ENCODE measurements around the gene DDX27. TPM values are rescaled to one million over a fixed set of nuclear protein-coding genes. Genes with fewer than 3 reads are reported as not detected.
"Not testable (repeated sequence)": the region's sequence is repeated elsewhere in the genome, so short reads cannot be mapped to it uniquely, and the experiment has no call there.

The DDX27 gene, protein sequence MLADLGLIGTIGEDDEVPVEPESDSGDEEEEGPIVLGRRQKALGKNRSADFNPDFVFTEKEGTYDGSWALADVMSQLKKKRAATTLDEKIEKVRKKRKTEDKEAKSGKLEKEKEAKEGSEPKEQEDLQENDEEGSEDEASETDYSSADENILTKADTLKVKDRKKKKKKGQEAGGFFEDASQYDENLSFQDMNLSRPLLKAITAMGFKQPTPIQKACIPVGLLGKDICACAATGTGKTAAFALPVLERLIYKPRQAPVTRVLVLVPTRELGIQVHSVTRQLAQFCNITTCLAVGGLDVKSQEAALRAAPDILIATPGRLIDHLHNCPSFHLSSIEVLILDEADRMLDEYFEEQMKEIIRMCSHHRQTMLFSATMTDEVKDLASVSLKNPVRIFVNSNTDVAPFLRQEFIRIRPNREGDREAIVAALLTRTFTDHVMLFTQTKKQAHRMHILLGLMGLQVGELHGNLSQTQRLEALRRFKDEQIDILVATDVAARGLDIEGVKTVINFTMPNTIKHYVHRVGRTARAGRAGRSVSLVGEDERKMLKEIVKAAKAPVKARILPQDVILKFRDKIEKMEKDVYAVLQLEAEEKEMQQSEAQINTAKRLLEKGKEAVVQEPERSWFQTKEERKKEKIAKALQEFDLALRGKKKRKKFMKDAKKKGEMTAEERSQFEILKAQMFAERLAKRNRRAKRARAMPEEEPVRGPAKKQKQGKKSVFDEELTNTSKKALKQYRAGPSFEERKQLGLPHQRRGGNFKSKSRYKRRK
- 103 and 114 TPM in 2 replicates for total RNA-seq (2014; rRNA removed; shearing (Covaris generic))

DNA sequence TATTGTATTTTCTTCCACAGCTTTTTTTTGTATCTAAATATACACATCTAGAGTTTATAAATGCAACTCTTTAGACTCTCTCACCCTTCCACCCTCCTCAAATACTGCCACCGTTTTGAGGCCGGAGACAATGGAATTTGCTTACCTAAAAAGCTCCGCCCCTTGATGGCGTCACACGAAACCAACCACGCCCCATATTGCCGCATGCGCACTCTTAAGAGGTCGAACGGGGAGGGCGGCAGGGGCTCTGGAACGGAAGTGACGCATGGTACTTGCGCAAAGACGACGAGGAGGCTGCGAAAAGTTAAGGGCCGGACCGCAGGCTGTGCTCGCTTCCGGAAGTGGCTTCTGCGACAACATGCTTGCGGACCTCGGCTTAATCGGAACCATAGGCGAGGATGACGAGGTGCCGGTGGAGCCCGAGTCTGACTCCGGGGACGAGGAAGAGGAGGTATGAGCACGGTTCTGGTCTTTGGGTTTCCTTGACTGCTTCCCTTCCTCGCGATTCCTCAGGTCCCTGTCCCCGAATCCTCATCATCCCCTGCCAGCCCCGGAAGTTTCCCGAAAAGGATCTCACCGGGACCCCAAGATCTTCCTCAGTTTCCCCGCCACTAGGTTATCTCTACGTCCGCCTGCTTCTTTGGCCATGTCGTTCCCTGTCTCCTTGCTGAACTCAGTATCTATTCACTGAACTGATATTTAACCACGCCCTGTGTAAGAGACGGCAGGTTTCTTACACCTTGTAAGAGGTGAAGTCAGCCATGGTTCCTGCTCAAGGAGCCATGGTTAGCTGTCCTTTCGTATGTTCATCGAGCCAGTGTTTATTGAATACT, at the start of gene DDX27:
DDX27 (plus strand) TSS at position 326 of the 833 bp plus-strand sequence; CDS start at position 359, 33 bp downstream.
- peak within 1 kb of the TSS; percentile 76 for H3K4me3 ChIP-seq
- H3K27ac ChIP-seq, result peak within 1 kb of the TSS; percentile 58
- H3K36me3 ChIP-seq, result peaks cover 35% of the 10 kb centered on the region
- peaks cover 9% of the 10 kb centered on the region; the same call in 1 of the 2 replicates for H3K4me1 ChIP-seq
- no peaks in the 10 kb centered on the region for H3K9me3 ChIP-seq (replicated peaks)
- no peaks in the 10 kb centered on the region for H3K27me3 ChIP-seq
- peak; percentile 100 for DNase-seq

DNA sequence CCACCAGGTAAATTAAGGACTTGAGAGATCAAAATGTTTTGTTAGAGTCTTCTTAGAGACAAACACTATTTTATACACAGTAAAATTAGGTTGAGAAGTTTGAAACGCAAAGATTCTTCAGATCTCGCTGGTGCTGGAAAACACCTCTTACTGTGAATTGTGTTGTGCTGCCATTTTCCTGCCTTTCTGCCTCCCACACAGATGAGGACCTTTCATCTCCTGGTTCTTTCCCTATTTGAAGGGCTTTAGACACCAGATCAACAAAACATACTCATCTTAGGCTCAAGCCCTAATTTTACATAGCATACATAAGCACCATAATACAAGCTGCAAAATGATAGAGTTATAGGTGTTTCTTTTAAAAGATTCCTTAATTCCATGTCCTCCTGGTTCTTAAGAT, 49.7 kb upstream of the DDX27 start:
- no peaks in the 10 kb centered on the region for H3K9me3 ChIP-seq (replicated peaks)
- H3K4me3 ChIP-seq, result no peak overlapping the region
- H3K27ac ChIP-seq, result no peak overlapping the region
- H3K36me3 ChIP-seq, result peaks cover 54% of the 10 kb centered on the region
- no peak for DNase-seq
- no peaks in the 10 kb centered on the region for H3K27me3 ChIP-seq
- H3K4me1 ChIP-seq, result no peaks in the 10 kb centered on the region

DNA sequence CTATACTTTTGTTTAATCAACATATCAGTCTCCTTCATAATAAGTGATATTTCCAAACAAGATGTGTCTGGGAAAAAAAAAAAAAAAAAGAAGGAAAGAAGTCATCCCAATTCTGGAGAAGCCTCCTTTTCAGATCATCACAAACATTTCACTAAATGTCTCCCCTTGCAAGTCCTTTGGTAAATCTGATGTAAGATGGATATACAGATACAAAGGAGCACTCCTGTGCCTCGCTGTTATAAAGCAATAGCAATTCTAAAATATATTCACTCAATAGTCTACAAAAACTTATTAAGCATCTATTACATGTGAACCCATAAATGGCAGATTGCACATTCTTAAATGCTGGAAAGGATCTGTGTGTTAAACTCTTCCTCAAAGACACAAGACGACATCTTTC, 48.5 kb upstream of the DDX27 start:
- Histone ChIP-seq H3K36me3 (peaks cover 42% of the 10 kb centered on the region), H3K4me1 (no peaks in the 10 kb centered on the region), H3K4me3 (no peak overlapping the region), H3K9me3 (replicated peaks) (no peaks in the 10 kb centered on the region), H3K27ac (no peak overlapping the region), H3K27me3 (no peaks in the 10 kb centered on the region)
- no peak for DNase-seq

DNA sequence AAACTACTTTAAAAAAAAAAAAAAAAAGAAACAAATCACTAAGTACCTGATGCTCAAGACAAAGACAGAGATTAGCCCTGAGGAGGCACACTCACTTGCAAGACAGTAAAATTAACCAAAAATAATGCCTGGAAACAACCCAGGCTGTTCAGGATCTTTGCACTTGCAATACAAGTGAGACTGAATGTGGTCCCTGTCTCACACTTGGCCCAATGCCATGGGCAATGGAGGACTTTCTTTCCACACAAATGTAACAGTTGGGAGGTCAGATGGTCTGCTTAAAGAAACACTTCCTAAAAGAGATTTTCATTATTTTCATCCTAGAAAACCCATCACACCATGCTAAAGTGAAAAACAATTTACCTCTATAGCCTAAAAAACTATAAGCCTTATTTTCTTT, 47.3 kb upstream of the DDX27 start:
- Histone ChIP-seq H3K36me3 (peaks cover 38% of the 10 kb centered on the region), H3K4me1 (no peaks in the 10 kb centered on the region), H3K27ac (no peak overlapping the region), H3K4me3 (no peak overlapping the region), H3K27me3 (no peaks in the 10 kb centered on the region), H3K9me3 (replicated peaks) (no peaks in the 10 kb centered on the region)
- peak in 1 of 2 experiments; percentile 52 for DNase-seq

DNA sequence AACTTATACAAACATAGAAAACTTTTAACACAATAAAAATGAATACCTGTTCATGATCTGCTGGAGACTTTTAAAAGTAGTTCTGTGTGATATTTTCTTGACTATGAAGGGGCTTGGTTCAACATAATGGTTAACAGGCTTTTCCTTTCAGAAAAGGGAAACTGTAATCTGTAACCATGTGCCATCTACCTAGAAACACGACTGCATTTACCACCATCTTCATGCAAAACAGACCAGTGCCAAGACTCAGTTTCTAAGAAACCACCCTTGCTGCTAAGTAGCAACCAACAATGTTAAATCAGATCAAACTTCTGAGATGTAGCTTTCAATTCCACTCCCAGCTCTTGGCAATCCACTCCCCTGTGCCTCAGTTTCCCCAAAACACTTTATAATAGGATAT, 46.8 kb upstream of the DDX27 start:
- Histone ChIP-seq H3K4me3 (no peak overlapping the region), H3K4me1 (no peaks in the 10 kb centered on the region), H3K9me3 (replicated peaks) (no peaks in the 10 kb centered on the region), H3K27me3 (no peaks in the 10 kb centered on the region), H3K27ac (no peak overlapping the region), H3K36me3 (peaks cover 38% of the 10 kb centered on the region)
- no peak for DNase-seq

DNA sequence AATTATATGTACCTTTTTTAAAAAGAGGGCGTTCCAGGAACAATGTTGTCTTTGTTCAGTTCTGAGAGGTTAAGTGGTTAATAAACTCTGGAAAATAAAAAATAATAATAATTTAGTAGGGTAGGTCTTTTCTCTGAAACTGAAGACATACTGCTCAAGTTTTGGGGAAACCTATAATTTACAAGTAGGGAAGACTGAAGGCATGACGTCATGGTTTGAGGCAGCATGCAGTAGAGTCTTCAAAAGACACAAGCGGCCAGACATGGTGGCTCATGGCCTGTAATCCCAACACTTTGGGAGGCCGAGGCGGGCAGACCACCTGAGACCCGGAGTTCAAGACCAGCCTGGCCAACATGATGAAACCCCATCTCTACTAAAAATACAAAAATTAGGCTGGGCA, 45.0 kb upstream of the DDX27 start:
- no peak for DNase-seq
- no peaks in the 10 kb centered on the region for H3K4me1 ChIP-seq
- H3K4me3 ChIP-seq, result no peak overlapping the region
- H3K27ac ChIP-seq, result no peak overlapping the region
- no peaks in the 10 kb centered on the region for H3K9me3 ChIP-seq (replicated peaks)
- H3K36me3 ChIP-seq, result peaks cover 47% of the 10 kb centered on the region
- H3K27me3 ChIP-seq, result no peaks in the 10 kb centered on the region

DNA sequence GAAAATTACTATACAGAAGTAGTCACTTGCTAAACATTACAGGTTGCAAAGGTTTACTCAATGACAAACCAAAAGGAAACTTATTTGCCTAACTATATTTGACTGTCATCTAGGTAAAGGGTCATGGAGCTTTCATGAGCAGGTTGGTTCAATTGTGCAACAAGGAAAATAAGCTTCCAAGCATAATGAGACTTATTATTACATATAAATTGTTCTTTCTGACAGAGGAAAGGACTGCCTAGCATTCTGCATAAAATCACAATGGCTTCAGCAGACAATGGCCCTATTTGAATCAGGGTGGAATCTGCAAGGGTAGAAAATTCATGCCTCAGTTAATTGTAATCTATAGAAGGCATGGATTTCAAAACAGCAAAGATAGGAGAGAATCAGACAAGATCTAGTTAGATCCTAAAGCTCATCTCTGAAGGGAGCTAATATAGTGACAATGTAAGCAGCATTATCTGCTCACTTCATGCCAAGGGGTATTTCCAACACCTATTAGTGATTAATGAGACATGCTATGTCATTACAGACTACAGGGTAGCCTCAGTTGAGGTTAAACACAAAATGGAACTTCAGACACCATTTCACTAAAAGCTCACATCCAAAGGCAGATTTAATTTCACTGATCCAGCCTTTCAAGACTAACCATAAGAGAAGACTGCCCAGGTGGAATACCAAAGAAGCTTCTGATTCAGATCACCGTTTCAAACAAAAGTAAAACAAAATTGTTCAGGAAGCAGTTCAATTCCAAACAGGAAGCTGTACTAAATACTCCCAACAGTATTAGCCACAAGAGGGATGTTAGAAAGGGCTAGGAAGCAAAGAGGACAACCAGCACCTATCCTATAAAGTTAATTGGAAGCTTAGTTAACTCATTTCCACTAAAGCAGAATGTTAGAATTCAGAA, 39.6 kb upstream of the DDX27 start:
- Histone ChIP-seq H3K4me1 (no peaks in the 10 kb centered on the region), H3K4me3 (no peak overlapping the region), H3K27ac (no peak overlapping the region), H3K36me3 (peaks cover 20% of the 10 kb centered on the region), H3K27me3 (no peaks in the 10 kb centered on the region), H3K9me3 (replicated peaks) (no peaks in the 10 kb centered on the region)
- DNase-seq, result no peak

DNA sequence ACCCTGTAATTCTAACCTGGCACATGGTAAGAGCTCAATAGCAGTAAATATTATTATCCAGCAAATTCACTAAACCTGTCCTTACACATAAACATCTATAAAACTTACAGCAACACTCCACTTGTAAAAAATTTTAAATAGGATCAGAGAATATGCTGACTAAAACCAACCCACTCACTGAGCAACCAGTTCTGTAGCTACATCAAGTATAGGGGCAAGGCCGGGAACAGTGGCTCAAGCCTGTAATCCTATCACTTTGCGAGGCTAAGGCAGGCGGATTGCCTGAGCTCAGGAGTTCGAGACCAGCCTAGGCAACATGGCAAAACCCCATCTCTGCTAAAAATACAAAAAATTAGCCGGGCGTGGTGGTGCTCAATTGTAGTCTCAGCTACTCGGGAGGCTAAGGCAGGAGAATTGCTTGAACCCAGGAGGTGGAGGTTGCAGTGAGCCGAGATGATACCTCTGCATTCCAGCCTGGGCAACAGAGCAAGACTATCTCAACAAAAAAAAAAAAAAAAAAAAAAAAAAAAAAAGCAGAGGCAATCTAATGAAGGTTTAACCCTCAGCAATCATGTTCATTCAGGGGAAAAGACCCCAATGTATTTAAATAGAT, 37.8 kb upstream of the DDX27 start:
- Histone ChIP-seq H3K4me1 (peaks cover 2% of the 10 kb centered on the region; the same call in 1 of the 2 replicates), H3K27me3 (no peaks in the 10 kb centered on the region), H3K4me3 (no peak overlapping the region), H3K9me3 (replicated peaks) (no peaks in the 10 kb centered on the region), H3K27ac (no peak overlapping the region), H3K36me3 (peaks cover 15% of the 10 kb centered on the region)
- no peak for DNase-seq

DNA sequence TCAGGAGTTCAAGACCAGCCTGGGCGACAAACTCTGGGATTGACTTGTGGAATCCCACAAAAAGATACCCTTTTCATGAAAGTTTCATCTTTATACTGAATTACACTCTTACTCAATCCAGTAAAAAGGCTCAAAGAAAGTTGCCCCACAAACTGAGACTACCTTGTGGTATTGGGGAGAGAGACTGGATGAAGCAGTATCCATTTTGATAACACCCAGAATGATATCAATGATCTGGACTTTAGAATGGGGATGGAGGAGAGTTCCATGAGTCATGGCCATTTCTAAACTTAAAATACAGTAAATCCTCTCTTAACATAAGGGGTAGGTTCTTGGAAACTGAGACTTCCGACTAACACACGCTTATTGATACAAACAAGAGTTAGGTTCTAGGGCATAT, 35.8 kb upstream of the DDX27 start:
- H3K4me1 ChIP-seq, result peaks cover 5% of the 10 kb centered on the region; the same call in 1 of the 2 replicates
- no peak overlapping the region for H3K4me3 ChIP-seq
- no peak for DNase-seq
- no peaks in the 10 kb centered on the region for H3K9me3 ChIP-seq (replicated peaks)
- peaks cover 2% of the 10 kb centered on the region for H3K36me3 ChIP-seq
- no peak overlapping the region for H3K27ac ChIP-seq
- no peaks in the 10 kb centered on the region for H3K27me3 ChIP-seq

DNA sequence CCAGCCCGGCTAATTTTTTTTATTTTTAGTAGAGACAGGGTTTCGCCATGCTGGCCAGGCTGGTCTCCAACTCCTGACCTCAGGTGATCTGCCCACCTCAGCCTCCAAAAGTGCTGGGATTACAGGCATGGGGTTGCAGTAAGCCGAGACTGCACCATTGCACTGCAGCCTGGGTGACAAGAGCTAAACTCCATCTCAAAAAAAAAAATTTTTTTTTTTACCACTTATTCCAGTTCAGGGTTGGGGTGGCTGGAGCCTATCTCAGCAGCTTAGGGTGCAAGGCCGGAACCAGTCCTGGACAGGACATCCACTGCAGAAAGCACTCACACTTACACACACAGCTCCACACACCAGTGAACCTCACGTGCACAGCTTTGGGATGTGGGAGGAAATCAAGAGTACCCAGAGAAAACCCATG, 35.1 kb upstream of the DDX27 start:
- not testable (repeated sequence) for H3K27me3 ChIP-seq, DNase-seq

DNA sequence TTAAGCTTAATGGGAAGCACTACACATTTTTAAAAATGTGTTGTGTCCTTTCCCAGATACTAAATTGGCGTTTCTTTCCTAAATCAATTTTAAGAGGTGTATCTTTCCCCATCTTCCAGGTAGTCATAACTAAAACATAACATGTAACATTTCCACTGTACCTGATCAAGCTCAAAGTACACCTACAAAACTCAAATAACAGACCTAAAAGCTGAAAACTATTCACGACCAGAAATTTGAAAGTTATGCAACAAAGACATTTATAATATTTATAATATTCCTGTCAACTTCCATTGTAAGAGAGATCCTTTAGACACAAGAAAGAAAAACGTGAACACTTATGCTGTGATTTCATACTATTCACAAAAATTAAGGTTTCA, 34.5 kb upstream of the DDX27 start:
- no peak for DNase-seq
- no peak overlapping the region for H3K4me3 ChIP-seq
- H3K4me1 ChIP-seq, result peaks cover 5% of the 10 kb centered on the region; the same call in 1 of the 2 replicates
- no peaks in the 10 kb centered on the region for H3K27me3 ChIP-seq
- no peaks in the 10 kb centered on the region for H3K9me3 ChIP-seq (replicated peaks)
- no peak overlapping the region for H3K27ac ChIP-seq
- no peaks in the 10 kb centered on the region; the same call in 1 of the 2 replicates for H3K36me3 ChIP-seq

More for the DNA sequence above, 35.1 kb upstream of the DDX27 start:
- H3K9me3 ChIP-seq (replicated peaks); H3K4me3 ChIP-seq; H3K36me3 ChIP-seq; H3K27ac ChIP-seq; H3K4me1 ChIP-seq: not testable (repeated sequence)

DNA sequence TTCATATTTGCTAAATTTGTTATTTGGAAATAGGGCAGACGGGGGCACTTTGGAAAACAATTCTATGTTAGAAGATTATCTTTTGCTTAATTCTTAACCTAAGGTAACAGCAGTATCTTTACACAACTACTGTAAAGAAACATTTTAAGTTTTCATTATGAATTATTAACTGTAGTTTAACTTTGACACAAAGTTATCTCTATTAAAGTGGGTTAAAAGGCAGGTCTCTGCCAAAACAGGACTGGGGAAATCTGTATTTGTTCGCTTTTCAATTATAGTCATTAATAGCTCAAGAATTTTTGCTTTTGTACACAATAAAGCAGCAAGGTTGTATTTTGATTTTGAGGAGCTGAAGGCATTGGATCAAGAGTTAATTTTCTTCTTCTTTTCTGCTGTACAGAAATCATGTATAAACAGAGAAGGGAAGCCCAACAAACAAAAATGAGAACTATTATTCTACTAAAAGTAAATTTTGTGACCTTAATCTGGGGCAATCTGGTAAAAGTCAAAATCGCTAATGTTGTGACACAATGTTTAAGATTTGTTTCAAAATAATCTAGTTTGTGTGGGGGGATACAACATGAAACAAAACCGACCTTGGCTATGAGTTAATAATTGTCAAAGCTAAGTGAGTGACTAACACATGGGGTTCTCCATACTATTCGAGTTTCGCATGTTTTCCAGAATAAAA, 34.0 kb upstream of the DDX27 start:
- no peak for DNase-seq
- no peak overlapping the region for H3K27ac ChIP-seq
- H3K9me3 ChIP-seq (replicated peaks), result no peaks in the 10 kb centered on the region
- H3K4me1 ChIP-seq, result peaks cover 5% of the 10 kb centered on the region; the same call in 1 of the 2 replicates
- H3K4me3 ChIP-seq, result no peak overlapping the region
- H3K36me3 ChIP-seq, result no peaks in the 10 kb centered on the region; the same call in 1 of the 2 replicates
- H3K27me3 ChIP-seq, result no peaks in the 10 kb centered on the region

Data from SJCRH30 (cell line).